HepG2 (cell line): ENCODE data around the gene ZNF844. TPM values are rescaled to one million over a fixed set of nuclear protein-coding genes. Genes with fewer than 3 reads are reported as not detected.

Experiments used
- BRD4 ChIP-seq: sonication (generic); formaldehyde crosslinking; IDR thresholded peaks from 2 replicates; pipeline ENCODE4 v1.4.0; 2020; ENCODE audit warnings: missing genetic modification reagents
- GATAD2A ChIP-seq: IDR thresholded peaks from 2 replicates; pipeline ENCODE4 v1.6.1; 2016
- GLI4 ChIP-seq: sonication (generic); formaldehyde crosslinking; IDR thresholded peaks from 2 replicates; pipeline ENCODE4 v1.5.1; 2020; ENCODE audit warnings: missing genetic modification reagents, mild to moderate bottlenecking, moderate library complexity, borderline replicate concordance
- HNF1A ChIP-seq, 2 experiments: sonication (generic) in 1 of 2; formaldehyde crosslinking in 1 of 2; IDR thresholded peaks; 2 replicates each; pipeline versions ENCODE4 v1.4.0 to v1.6.1; 2016 to 2020; ENCODE audit warnings: borderline replicate concordance in 1 of 2, low read depth in 1 of 2, mild to moderate bottlenecking in 1 of 2, missing genetic modification reagents in 1 of 2
- IRF2 ChIP-seq: IDR thresholded peaks from 2 replicates; pipeline ENCODE4 v1.6.1; 2018; ENCODE audit warnings: missing genetic modification reagents, missing compliant biosample characterization
- IRF9 ChIP-seq: sonication (generic); formaldehyde crosslinking; IDR thresholded peaks from 2 replicates; pipeline ENCODE4 v1.8.0; 2022; ENCODE audit warnings: missing genetic modification reagents, mild to moderate bottlenecking, borderline replicate concordance
- KLF6 ChIP-seq: IDR thresholded peaks from 2 replicates; pipeline ENCODE4 v1.8.0; 2016; ENCODE audit warnings: missing biosample characterization, missing genetic modification reagents
- PHF20 ChIP-seq: sonication (generic); formaldehyde crosslinking; IDR thresholded peaks from 2 replicates; pipeline ENCODE4 v1.5.0; 2020; ENCODE audit warnings: mild to moderate bottlenecking, missing genetic modification reagents
- PHF8 ChIP-seq: sonication (generic); formaldehyde crosslinking; IDR thresholded peaks from 2 replicates; pipeline ENCODE4 v1.5.0; 2020; ENCODE audit warnings: missing genetic modification reagents
- SP1 ChIP-seq, 2 experiments: fragments of 450-650 bp in 1 of 2; sonication (generic) in 1 of 2; formaldehyde crosslinking in 1 of 2; IDR thresholded peaks; 2 replicates each; pipeline versions ENCODE4 v1.4.0 to v1.6.1; 2016 to 2020; ENCODE audit warnings: missing genetic modification reagents in 1 of 2
- THAP9 ChIP-seq: sonication (generic); formaldehyde crosslinking; IDR thresholded peaks from 2 replicates; pipeline ENCODE4; 2020; ENCODE audit warnings: missing genetic modification reagents, mild to moderate bottlenecking, borderline replicate concordance
- ZBTB7A ChIP-seq: sonication (generic); formaldehyde crosslinking; IDR thresholded peaks from 2 replicates; pipeline ENCODE4 v1.8.0; 2022; ENCODE audit warnings: mild to moderate bottlenecking, missing genetic modification reagents
- ZNF263 ChIP-seq: sonication (generic); formaldehyde crosslinking; IDR thresholded peaks from 2 replicates; pipeline ENCODE4 v1.4.0; 2020; ENCODE audit warnings: missing genetic modification reagents
- ZNF276 ChIP-seq: sonication (generic); formaldehyde crosslinking; IDR thresholded peaks from 2 replicates; pipeline ENCODE4 v1.4.0; 2020; ENCODE audit warnings: mild to moderate bottlenecking, low read depth, missing genetic modification reagents
- ZNF34 ChIP-seq: sonication (generic); formaldehyde crosslinking; IDR thresholded peaks from 2 replicates; pipeline ENCODE4 v1.4.0; 2020; ENCODE audit warnings: mild to moderate bottlenecking, missing genetic modification reagents, borderline replicate concordance
- ZNF501 ChIP-seq: sonication (generic); formaldehyde crosslinking; IDR thresholded peaks from 2 replicates; pipeline ENCODE4 v1.5.1; 2020; ENCODE audit warnings: mild to moderate bottlenecking, moderate library complexity, missing genetic modification reagents
- ZNF883 ChIP-seq: sonication (generic); formaldehyde crosslinking; IDR thresholded peaks from 2 replicates; pipeline ENCODE4 v1.5.1; 2020; ENCODE audit warnings: mild to moderate bottlenecking, missing genetic modification reagents; ENCODE audit errors: not compliant biosample characterization
- polyA plus RNA-seq, 8 experiments: library from polyadenylated mRNA; depleted of rRNA in 3 of 8; stranded (reverse) in 7 of 8; unstranded in 1 of 8; fragments of >200 nt; fragmentation: Illumina TruSeq in 4 of 8; extraction: Trizol in 4 of 8; gene quantifications; 2 replicates each; pipeline versions ENCODE4 v1.2.1 to v1.2.3, GENCODE V29; 2011 to 2016; ENCODE audit warnings: low read depth in 4 of 8, missing spikeins in 1 of 8, mixed read lengths in 1 of 8; ENCODE audit not compliant: insufficient read depth in 1 of 8
- total RNA-seq, 5 experiments: library from RNA; depleted of rRNA; stranded (reverse); fragments of >200 nt; fragmentation: Illumina TruSeq; extraction: Trizol; gene quantifications; 2 replicates each; pipeline ENCODE4 v1.2.3, GENCODE V29; 2016; ENCODE audit warnings: low read depth in 1 of 5

The ZNF844 gene
- total and polyA plus RNA-seq, 2 of the 13 experiments (the other 11 are each of a cell fraction or from before 2014, with no cell fraction given) = 1.0 to 3.2 TPM

- TF ChIP-seq ZNF276 (no peak), BRD4 (CRISPR knock-in tag) (no peak), ZNF501 (peak; percentile 68), ZNF263 (CRISPR knock-in tag) (peak; percentile 46), GLI4 (CRISPR knock-in tag) (peak; percentile 27; the same call in 1 of the 2 replicates), IRF2 (peak; percentile 56; the same call in 1 of the 2 replicates), GATAD2A (CRISPR knock-in tag) (0 out of 2 replicates have a peak, but pooled peaks have one; percentile 9), KLF6 (CRISPR knock-in tag) (0 out of 2 replicates have a peak, but pooled peaks have one; percentile 37), THAP9 (CRISPR knock-in tag) (0 out of 2 replicates have a peak, but pooled peaks have one; percentile 58), ZNF34 (CRISPR knock-in tag) (0 out of 2 replicates have a peak, but pooled peaks have one; percentile 23), PHF20 (CRISPR knock-in tag) (0 out of 2 replicates have a peak, but pooled peaks have one; percentile 32), PHF8 (CRISPR knock-in tag) (peak; percentile 94), IRF9 (0 out of 2 replicates have a peak, but pooled peaks have one; percentile 15), ZNF883 (peak; percentile 82), HNF1A (IDR thresholded peaks at IDR 0.05; ENCODE audit: low read depth) (no peak), HNF1A (CRISPR knock-in tag; IDR thresholded peaks at IDR 0.05; ENCODE audit: borderline replicate concordance) (peak; percentile 63; the same call in 1 of the 2 replicates), SP1 (IDR thresholded peaks at IDR 0.05) (no peak), SP1 (CRISPR knock-in tag; IDR thresholded peaks at IDR 0.05) (peak; percentile 88), ZBTB7A (CRISPR knock-in tag) (0 out of 2 replicates have a peak, but pooled peaks have one; percentile 68)
Observed at GRCh38 chr19:12035220-12036172, 29.0 kb upstream of the ZNF844 start, which contains the start of gene ZNF433 (continued).
